ENCODE results near the gene JHY.

The JHY gene

DNA sequence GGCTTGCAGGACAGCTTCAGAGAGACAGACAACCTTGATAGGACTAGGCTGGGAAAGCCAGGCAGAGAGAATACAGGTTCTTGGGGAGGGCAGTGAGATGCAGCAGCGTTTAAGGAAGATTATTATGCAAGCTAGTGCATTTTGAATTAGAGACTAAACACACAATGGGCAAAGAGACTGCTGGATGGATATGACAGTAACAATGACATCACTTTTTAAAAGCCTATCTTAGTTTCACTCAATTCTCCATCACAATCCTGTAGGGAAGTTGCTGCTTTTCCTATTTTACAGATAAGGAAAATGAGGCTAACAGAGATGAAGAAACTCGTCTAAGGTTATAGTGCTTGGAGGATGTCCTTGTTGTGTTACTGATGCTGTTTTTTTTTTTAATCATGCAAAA is 5.6 kb downstream of the JHY start:
- TF ChIP-seq, protein P1, sequence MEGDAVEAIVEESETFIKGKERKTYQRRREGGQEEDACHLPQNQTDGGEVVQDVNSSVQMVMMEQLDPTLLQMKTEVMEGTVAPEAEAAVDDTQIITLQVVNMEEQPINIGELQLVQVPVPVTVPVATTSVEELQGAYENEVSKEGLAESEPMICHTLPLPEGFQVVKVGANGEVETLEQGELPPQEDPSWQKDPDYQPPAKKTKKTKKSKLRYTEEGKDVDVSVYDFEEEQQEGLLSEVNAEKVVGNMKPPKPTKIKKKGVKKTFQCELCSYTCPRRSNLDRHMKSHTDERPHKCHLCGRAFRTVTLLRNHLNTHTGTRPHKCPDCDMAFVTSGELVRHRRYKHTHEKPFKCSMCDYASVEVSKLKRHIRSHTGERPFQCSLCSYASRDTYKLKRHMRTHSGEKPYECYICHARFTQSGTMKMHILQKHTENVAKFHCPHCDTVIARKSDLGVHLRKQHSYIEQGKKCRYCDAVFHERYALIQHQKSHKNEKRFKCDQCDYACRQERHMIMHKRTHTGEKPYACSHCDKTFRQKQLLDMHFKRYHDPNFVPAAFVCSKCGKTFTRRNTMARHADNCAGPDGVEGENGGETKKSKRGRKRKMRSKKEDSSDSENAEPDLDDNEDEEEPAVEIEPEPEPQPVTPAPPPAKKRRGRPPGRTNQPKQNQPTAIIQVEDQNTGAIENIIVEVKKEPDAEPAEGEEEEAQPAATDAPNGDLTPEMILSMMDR (IDR thresholded peaks at IDR 0.05; ENCODE audit: low read depth, low read length, missing control alignments): no peak
- no peak overlapping the region for H3K4me3 ChIP-seq (ENCODE audit: low read depth, low read length)
- no peak for DNase-seq (ENCODE audit: low read depth)

DNA sequence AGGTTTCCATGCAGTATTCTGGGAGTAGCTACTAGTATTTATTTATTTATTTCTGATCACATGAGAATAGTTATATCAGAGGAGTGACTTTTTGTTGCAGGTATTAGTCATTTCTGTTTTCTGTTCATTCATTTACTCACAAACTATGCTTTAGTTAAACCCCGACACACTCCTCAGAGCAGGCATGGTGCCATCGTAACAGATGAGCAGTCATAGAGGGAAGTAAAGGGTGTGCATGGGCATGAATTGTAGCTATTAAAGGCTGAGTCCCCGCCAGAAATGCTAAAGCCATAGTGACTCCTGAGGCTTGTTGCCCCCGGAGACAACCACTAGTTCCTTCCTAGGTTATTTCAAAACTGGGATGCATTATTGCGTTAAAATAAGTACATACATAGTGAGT is 10.6 kb downstream of the JHY start:
- no peak for DNase-seq (ENCODE audit: low read depth)
- no peak overlapping the region for H3K4me3 ChIP-seq (ENCODE audit: low read depth, low read length)

DNA sequence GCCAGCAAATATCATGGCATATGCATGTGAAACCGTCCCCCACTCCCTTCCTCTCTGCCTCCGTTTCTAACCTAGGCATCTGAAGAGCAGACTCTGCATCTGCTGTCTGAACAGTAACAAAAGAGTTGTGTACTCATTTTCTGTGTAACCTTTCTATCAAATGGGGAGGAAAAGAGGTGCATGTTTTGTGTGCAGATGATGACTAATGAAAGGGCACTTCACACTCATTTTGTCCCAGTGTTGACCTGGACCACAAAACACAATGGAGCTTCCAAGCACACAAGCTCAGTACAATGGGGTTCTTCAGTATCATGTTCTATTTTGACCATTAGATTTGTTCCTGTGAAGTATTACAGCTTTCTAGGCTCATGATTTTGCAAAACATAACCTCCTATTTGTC is 13.0 kb downstream of the JHY start:
- DNase-seq (ENCODE audit: low read depth): no peak
- no peak overlapping the region for H3K4me3 ChIP-seq (ENCODE audit: low read depth, low read length)
- TF ChIP-seq, protein P1 (IDR thresholded peaks at IDR 0.05; ENCODE audit: low read depth, low read length, missing control alignments): no peak

More for the DNA sequence above, 10.6 kb downstream of the JHY start:
- TF ChIP-seq, protein P1 (IDR thresholded peaks at IDR 0.05; ENCODE audit: low read depth, low read length, missing control alignments): no peak

DNA sequence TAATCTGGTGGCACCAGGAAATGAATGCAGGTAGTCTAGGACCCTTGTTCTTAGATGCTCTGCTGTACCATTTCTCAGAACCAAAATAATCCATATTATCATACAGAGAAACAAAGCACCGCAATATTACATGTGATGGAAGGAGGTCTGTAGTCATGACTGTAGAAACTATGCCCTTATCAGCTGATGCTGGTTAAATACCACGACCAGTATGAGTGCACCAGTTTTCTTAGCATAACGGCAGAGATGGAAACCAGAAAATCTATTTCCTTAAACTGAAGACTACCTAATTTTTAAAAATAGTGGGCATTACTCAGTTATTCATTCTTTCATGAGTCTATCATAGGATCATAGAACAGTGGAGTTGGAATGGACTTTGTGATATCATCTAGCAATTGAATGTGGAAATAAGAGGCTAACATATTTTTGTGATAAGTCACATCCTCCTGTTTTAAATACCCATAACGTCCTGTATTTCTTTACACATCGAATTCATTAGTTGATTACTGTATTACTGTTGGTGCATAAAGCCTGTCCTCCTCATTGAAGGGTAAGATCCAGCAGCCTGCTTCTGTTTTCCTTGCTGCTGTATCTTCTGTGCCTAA is 15.1 kb downstream of the JHY start:
- DNase-seq (ENCODE audit: low read depth): no peak
- TF ChIP-seq, protein P1 (IDR thresholded peaks at IDR 0.05; ENCODE audit: low read depth, low read length, missing control alignments): no peak
- no peak overlapping the region for H3K4me3 ChIP-seq (ENCODE audit: low read depth, low read length)

DNA sequence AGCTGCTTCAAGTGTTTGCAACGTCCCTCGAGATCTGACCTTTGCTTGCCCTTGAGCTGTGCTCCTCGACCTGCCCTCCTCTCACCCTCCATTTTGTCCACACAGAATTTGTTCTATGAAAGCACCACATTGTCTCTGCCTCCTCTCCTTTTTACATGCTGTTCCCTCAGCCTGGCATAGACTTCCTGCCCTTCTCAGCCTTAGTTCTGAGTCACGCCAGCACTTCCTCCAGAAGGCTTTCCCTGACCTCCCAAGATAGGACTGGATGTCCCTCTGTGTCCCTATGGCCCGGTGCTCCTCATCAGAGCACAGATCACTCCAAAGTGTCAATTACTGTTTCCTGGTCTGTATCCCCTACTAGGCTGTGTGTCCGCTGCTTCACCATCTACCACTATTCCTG is 16.2 kb downstream of the JHY start:
- TF ChIP-seq, protein P1 (IDR thresholded peaks at IDR 0.05; ENCODE audit: low read depth, low read length, missing control alignments): no peak
- H3K4me3 ChIP-seq (ENCODE audit: low read depth, low read length): no peak overlapping the region
- DNase-seq (ENCODE audit: low read depth): no peak

DNA sequence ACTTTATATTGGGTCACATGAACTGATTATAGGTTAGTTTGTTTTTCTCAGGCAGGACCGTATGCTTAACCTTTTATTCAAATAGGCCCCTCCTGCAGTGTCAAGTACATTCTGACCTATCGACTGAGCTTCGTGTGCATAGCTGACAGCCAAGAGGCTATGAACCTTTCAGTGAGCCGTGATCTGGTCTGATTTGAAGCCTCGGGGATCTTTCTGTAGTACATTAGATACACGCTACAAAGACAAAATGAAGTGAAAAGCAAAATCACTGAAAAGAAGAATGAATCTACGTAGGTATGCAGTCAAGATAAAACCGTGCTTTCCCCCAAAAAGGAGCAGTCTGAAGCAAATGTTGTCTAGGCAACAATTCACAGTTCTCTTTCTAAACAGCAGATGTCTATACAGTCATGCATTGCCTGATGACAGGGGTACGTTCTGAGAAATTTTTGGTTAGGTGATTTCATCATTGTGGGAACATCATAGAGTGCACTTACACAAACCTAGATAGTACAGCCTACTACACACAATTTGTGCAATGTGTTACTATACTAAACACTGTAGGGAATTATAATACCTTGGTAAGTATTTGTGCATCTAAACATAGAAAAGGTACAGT is 18.1 kb downstream of the JHY start:
- DNase-seq (ENCODE audit: low read depth): no peak
- TF ChIP-seq, protein P1 (IDR thresholded peaks at IDR 0.05; ENCODE audit: low read depth, low read length, missing control alignments): no peak
- no peak overlapping the region for H3K4me3 ChIP-seq (ENCODE audit: low read depth, low read length)

DNA sequence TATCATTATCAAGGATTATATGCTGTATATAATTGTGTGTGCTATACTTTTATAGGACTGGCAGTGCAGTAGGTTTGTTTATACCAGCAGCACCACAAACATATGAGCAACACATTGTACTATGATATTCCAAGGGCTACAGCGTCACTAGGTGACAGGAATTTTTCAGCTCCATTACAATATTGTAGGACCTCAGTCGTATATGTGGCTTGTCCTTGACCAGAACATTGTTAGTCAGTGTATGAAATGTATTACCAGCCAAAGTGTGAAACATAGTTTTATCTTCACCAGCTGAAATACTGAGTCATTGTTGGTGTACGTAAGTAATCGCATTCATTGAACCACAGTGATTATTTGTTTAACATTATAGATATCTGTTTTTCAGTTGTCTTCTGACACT is 20.4 kb downstream of the JHY start:
- no peak overlapping the region for H3K4me3 ChIP-seq (ENCODE audit: low read depth, low read length)
- TF ChIP-seq, protein P1 (IDR thresholded peaks at IDR 0.05; ENCODE audit: low read depth, low read length, missing control alignments): no peak
- no peak for DNase-seq (ENCODE audit: low read depth)
